ENCODE measurements around the gene PKDCC. TPM values are rescaled to one million over a fixed set of nuclear protein-coding genes. Genes with fewer than 3 reads are reported as not detected.

PKDCC gene
- total and polyA plus RNA-seq, 4 donors, result 73.6 to 131 (median 103) TPM

DNA sequence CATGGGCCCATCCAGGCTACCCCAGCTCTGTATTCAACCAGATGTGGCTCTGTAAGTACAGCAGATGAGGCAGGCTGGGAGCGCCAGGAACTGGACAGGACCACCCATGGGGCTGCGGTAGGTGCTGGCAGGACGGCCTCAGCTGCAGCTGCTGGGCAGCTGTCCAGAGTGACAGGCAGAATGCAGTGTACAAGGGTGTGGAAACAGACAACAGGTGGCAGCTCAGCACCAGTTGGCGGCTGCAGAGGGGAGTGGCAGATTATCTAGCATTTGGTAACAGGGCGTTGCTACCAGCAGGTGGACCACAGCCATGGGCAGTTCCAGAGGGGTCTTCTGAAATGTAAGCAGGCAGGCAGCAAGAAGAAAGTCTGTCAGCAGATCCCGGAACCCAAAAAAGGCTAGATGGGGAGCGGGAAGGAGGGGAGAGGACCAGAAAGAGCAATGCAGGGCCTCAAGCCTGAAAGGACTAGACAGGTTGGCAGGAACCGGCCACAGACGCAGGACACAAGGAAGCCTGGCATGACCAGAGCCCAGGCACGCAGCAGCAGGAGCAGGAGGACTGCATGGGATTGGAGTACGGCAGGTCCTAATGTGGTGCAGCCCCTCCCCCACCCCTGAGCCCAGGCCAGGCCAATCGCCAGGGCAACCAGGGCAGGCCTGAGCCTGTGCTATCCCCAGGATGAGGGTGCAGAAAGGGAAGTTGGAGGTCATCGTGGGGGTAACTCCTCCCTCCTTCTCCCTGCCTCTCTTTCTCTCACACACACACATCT lies 24.7 kb downstream of the PKDCC start:
- ATAC-seq (ENCODE audit: insufficient read depth, low FRiP score) (no peak), DNase-seq (peak; percentile 87 to 91 (median 88))
- Histone ChIP-seq H3K9ac (ENCODE audit: insufficient read depth in 1 of 2, low read length in 2 of 2) (no peak overlapping the region), H3K9me3 (ENCODE audit: control insufficient read depth in 4 of 4, insufficient read depth in 3 of 4, low read length in 3 of 4) (peaks cover 0 to 3% (median 0%) of the 10 kb centered on the region in 4 donors), H3K27me3 (ENCODE audit: control insufficient read depth in 3 of 3, insufficient read depth in 3 of 3, low read length in 2 of 3) (no peaks in the 10 kb centered on the region), H3K27ac (ENCODE audit: low read depth in 1 of 2, low read length in 1 of 2) (peak overlapping the region in 1 of 2 donors; percentile 32), H3K4me3 (no peak overlapping the region), H3K36me3 (ENCODE audit: control insufficient read depth in 4 of 4, insufficient read depth in 4 of 4, low read length in 4 of 4) (no peaks in the 10 kb centered on the region), H3K4me1 (ENCODE audit: control insufficient read depth in 5 of 5, insufficient read depth in 5 of 5, low read length in 5 of 5) (peaks cover 0 to 42% (median 33%) of the 10 kb centered on the region in 5 donors)
- TF ChIP-seq, protein P1, sequence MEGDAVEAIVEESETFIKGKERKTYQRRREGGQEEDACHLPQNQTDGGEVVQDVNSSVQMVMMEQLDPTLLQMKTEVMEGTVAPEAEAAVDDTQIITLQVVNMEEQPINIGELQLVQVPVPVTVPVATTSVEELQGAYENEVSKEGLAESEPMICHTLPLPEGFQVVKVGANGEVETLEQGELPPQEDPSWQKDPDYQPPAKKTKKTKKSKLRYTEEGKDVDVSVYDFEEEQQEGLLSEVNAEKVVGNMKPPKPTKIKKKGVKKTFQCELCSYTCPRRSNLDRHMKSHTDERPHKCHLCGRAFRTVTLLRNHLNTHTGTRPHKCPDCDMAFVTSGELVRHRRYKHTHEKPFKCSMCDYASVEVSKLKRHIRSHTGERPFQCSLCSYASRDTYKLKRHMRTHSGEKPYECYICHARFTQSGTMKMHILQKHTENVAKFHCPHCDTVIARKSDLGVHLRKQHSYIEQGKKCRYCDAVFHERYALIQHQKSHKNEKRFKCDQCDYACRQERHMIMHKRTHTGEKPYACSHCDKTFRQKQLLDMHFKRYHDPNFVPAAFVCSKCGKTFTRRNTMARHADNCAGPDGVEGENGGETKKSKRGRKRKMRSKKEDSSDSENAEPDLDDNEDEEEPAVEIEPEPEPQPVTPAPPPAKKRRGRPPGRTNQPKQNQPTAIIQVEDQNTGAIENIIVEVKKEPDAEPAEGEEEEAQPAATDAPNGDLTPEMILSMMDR (IDR thresholded peaks at IDR 0.05; ENCODE audit: control extremely low read depth, extremely low read depth), result no peak
- WGBS, 2 donors, result 63 to 76% methylated on average over 13 of the region's 13 CpGs

DNA sequence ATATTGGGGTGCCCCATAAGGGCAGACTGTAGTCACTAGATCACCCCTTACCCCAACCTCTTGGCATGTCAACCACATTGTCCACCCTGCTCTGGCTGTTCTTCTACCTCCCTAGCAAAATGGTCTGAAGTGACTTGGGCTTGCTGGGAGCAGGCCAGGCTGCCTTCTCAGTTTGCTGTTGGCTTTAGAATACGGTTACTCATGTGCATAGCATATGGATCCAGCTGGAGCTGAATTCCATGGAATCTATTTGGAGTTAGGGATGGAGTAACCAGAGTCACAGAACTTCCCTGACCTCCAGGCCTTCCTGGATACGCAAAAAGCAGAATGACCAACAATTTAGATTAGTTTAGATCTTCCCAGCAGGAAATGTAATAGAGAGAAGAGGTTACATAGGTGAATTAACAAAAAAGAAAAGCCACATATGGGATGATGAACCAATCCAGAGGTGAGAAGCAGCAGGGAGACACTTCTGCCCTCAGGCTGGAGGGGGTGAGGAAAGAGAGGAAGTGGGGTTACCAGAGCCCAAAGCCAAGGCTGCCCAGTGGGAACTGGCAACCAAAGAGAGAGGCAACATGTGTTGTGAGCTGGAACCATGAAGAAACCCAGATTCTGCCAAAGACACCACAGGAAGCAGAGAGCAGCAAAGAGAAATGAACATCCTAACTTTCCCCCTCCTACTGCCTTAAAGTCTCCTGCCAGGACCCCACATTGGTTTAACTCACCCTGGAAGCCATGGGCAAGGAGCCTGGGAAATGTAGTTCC lies 26.1 kb downstream of the PKDCC start:
- ATAC-seq (ENCODE audit: insufficient read depth, low FRiP score) (no peak), DNase-seq (peak; percentile 74 to 94 (median 91))
- peaks cover 0 to 3% (median 0%) of the 10 kb centered on the region in 4 donors for H3K9me3 ChIP-seq (ENCODE audit: control insufficient read depth in 4 of 4, insufficient read depth in 3 of 4, low read length in 3 of 4)
- no peak overlapping the region for H3K4me3 ChIP-seq
- peak overlapping the region in 1 of 2 donors; percentile 6 for H3K27ac ChIP-seq (ENCODE audit: low read depth in 1 of 2, low read length in 1 of 2)
- no peaks in the 10 kb centered on the region for H3K27me3 ChIP-seq (ENCODE audit: control insufficient read depth in 3 of 3, insufficient read depth in 3 of 3, low read length in 2 of 3)
- no peaks in the 10 kb centered on the region for H3K36me3 ChIP-seq (ENCODE audit: control insufficient read depth in 4 of 4, insufficient read depth in 4 of 4, low read length in 4 of 4)
- H3K4me1 ChIP-seq (ENCODE audit: control insufficient read depth in 5 of 5, insufficient read depth in 5 of 5, low read length in 5 of 5), result peaks cover 0 to 33% (median 20%) of the 10 kb centered on the region in 5 donors
- WGBS, 2 donors, result 77 to 82% methylated on average over 2 of the region's 2 CpGs
- H3K9ac ChIP-seq (ENCODE audit: insufficient read depth in 1 of 2, low read length in 2 of 2), result peak overlapping the region in 1 of 2 donors; percentile 43
- TF ChIP-seq, protein P1 (IDR thresholded peaks at IDR 0.05; ENCODE audit: control extremely low read depth, extremely low read depth), result no peak

DNA sequence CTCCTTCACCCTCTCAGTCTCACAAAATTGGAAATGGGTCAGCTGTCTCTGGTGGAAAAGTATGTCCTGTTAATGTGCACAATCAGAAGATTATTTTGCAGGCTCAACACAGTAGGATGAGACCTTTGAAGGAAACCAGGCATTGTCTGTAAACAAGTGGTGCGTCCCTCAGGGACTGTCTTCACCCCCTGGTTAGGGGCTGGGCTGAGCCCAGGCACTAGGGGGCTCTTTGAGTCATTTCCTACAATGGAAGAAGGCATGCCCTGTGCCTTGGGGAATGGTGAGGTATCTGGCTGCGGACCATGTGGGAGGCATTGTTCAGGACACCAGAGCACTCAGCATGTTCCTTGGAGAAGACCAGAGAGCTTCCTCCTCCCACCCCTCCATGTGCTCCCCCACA lies 26.8 kb downstream of the PKDCC start:
- TF ChIP-seq, protein P1 (IDR thresholded peaks at IDR 0.05; ENCODE audit: control extremely low read depth, extremely low read depth), result no peak

More for the DNA sequence above, 26.8 kb downstream of the PKDCC start:
- no peak overlapping the region for H3K9ac ChIP-seq (ENCODE audit: insufficient read depth in 1 of 2, low read length in 2 of 2)
- no peaks in the 10 kb centered on the region for H3K27me3 ChIP-seq (ENCODE audit: control insufficient read depth in 3 of 3, insufficient read depth in 3 of 3, low read length in 2 of 3)
- H3K4me3 ChIP-seq, result no peak overlapping the region
- WGBS, 2 donors, result 79 to 87% methylated on average over 2 of the region's 2 CpGs
- H3K4me1 ChIP-seq (ENCODE audit: control insufficient read depth in 5 of 5, insufficient read depth in 5 of 5, low read length in 5 of 5), result peaks cover 0 to 32% (median 19%) of the 10 kb centered on the region in 5 donors
- no peak for ATAC-seq (ENCODE audit: insufficient read depth, low FRiP score)
- H3K27ac ChIP-seq (ENCODE audit: low read depth in 1 of 2, low read length in 1 of 2), result peak overlapping the region in 1 of 2 donors; percentile 1
- DNase-seq, result no peak
- H3K36me3 ChIP-seq (ENCODE audit: control insufficient read depth in 4 of 4, insufficient read depth in 4 of 4, low read length in 4 of 4), result no peaks in the 10 kb centered on the region
- H3K9me3 ChIP-seq (ENCODE audit: control insufficient read depth in 4 of 4, insufficient read depth in 3 of 4, low read length in 3 of 4), result peaks cover 0 to 3% (median 0%) of the 10 kb centered on the region in 4 donors
